WTC11 (cell line): Measurements from ENCODE around the gene DKK3. TPM values are rescaled to one million over a fixed set of nuclear protein-coding genes. Genes with fewer than 3 reads are reported as not detected.

Source experiments
- ATAC-seq: fragments of 200-7000 bp; cut with Tn5 transposase; 2 replicates; pipeline ENCODE4 v1.10.0; 2021; ENCODE audit warnings: mild to moderate bottlenecking, moderate library complexity
- CTCF ChIA-PET: fragments of 300-600 bp; sonication (Branson Sonifier 250); formaldehyde crosslinking; loops from one replicate; lab custom pipeline; 2021; ENCODE audit warnings: antibody characterized with exemption; lab: Charles Lee
- POLR2A ChIA-PET: fragments of 350-600 bp; sonication (Branson Sonifier 250); formaldehyde crosslinking; loops from one replicate; lab custom pipeline; 2021; ENCODE audit warnings: antibody characterized with exemption; lab: Charles Lee
- DNase-seq: peaks from one replicate; pipeline ENCODE4 v3.0.0; 2021; ENCODE audit warnings: low spot score
- H3K27ac Mint-ChIP-seq: 2 replicates; pipeline ENCODE4 v1.8.0; 2021; ENCODE audit warnings: mixed read lengths
- H3K27me3 Mint-ChIP-seq: 2 replicates; pipeline ENCODE4 v1.8.0; 2021; ENCODE audit warnings: low read depth, mild to moderate bottlenecking, moderate library complexity, mixed read lengths
- H3K36me3 Mint-ChIP-seq: 2 replicates; pipeline ENCODE4 v1.8.0; 2021; ENCODE audit warnings: mixed read lengths
- H3K4me1 Mint-ChIP-seq: 2 replicates; pipeline ENCODE4 v1.8.0; 2022; ENCODE audit warnings: mixed read lengths
- H3K4me3 Mint-ChIP-seq: 2 replicates; pipeline ENCODE4 v1.8.0; 2021; ENCODE audit warnings: mild to moderate bottlenecking, moderate library complexity, mixed read lengths
- H3K9me3 Mint-ChIP-seq: 2 replicates; pipeline ENCODE4 v1.8.0; 2021; ENCODE audit warnings: mixed read lengths
- FOXJ3 ChIP-seq: sonication (generic); formaldehyde crosslinking; IDR thresholded peaks from 2 replicates; pipeline ENCODE4 v1.9.0; 2021; ENCODE audit warnings: missing genetic modification reagents, mild to moderate bottlenecking, borderline replicate concordance
- NR1H2 ChIP-seq: sonication (generic); formaldehyde crosslinking; IDR thresholded peaks from 2 replicates; pipeline ENCODE4 v1.9.0; 2021; ENCODE audit warnings: mild to moderate bottlenecking, moderate library complexity, missing genetic modification reagents
- PRRX2 ChIP-seq: fragments of 250-450 bp; sonication (Bioruptor Pico); IDR thresholded peaks from 2 replicates; pipeline ENCODE4 v1.8.0; 2021; ENCODE audit warnings: mild to moderate bottlenecking
- TCF7 ChIP-seq: sonication (generic); formaldehyde crosslinking; IDR thresholded peaks from 2 replicates; pipeline ENCODE4 v1.8.0; 2022; ENCODE audit warnings: mild to moderate bottlenecking, low read depth, missing genetic modification reagents, moderate library complexity
- ZBTB21 ChIP-seq: sonication (generic); formaldehyde crosslinking; IDR thresholded peaks from 2 replicates; pipeline ENCODE4 v1.8.1; 2023; ENCODE audit warnings: mild to moderate bottlenecking, missing genetic modification reagents, borderline replicate concordance
- ZNF138 ChIP-seq: sonication (generic); formaldehyde crosslinking; conservative IDR thresholded peaks from 2 replicates; pipeline ENCODE4 v1.8.1; 2022; ENCODE audit warnings: mild to moderate bottlenecking, moderate library complexity, missing genetic modification reagents
- total RNA-seq: library from RNA; stranded (reverse); gene quantifications from 3 replicates; pipeline ENCODE4 v1.2.3, GENCODE V29; 2021
- TF ChIP-seq, protein P1 (sequence below): fragments of 200-600 bp; IDR thresholded peaks from 2 replicates; pipeline ENCODE4 v1.8.0; 2022; ENCODE audit warnings: antibody characterized with exemption
- TF ChIP-seq, protein P2 (sequence below): fragments of 250-450 bp; sonication (Bioruptor Pico); IDR thresholded peaks from 2 replicates; pipeline ENCODE4 v1.9.0; 2021; ENCODE audit warnings: mild to moderate bottlenecking
- TF ChIP-seq, protein P3 (sequence below): sonication (generic); formaldehyde crosslinking; IDR thresholded peaks from 2 replicates; pipeline ENCODE4 v1.8.1; 2022; ENCODE audit warnings: mild to moderate bottlenecking, missing genetic modification reagents, moderate library complexity, borderline replicate concordance
- TF ChIP-seq, protein P4 (sequence below): sonication (generic); formaldehyde crosslinking; IDR thresholded peaks from 2 replicates; pipeline ENCODE4 v1.8.0; 2022; ENCODE audit warnings: missing genetic modification reagents
- TF ChIP-seq, protein P5 (sequence below): fragments of 250-450 bp; sonication (Bioruptor Pico); IDR thresholded peaks from 2 replicates; pipeline ENCODE4 v1.9.0; 2021; ENCODE audit warnings: mild to moderate bottlenecking, borderline replicate concordance
- TF ChIP-seq, protein P6 (sequence below): sonication (generic); formaldehyde crosslinking; IDR thresholded peaks from 2 replicates; pipeline ENCODE4 v1.8.1; 2022; ENCODE audit warnings: mild to moderate bottlenecking, moderate library complexity, missing genetic modification reagents
- TF ChIP-seq, protein P7 (sequence below): sonication (generic); formaldehyde crosslinking; IDR thresholded peaks from 2 replicates; pipeline ENCODE4 v1.8.0; 2022; ENCODE audit warnings: mild to moderate bottlenecking, missing genetic modification reagents

The DKK3 gene
- total RNA-seq, 1 experiment from 2014 or later: 17.6 TPM

DNA sequence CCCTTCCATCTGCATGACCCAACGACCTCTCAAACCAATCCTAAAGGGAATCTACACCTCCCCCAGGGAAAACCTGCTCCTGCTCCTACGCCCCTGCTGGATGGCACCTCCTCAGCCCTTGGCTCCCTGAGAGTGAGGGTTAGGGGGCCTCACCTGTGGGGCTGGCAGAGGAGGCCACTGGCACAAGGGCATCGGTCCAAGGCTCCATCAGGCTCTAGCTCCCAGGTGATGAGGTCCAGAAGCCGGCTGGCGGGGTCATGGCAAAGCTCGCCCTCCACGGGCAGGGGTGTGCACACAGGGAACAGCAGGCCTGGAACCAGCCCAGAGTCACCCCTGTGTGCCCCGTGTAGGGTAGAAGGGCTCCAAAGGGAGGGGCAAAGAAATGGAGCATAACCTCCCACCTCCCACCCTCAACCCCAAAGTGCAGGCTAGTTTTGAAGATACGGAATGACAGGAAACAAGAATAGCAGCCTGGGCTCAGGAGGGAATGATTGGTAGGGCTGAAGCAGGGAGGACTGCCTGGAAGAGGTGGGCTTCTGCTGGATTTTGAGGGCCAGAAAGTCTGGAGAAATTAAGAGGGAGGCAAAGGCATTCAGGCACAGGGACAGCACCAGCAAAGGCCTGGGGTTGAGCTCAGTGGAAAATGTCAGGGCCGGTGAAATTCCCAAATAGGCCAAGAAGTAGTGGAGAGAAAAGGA, 42.6 kb downstream of the DKK3 start:
- ChIA-PET CTCF (interaction anchor here (1.3 to 3.9 kb wide), 7 partner anchors 10 to 102 kb away, joined by 3 to 38 read pairs (median 13); partner anchors contain the start of gene DKK3), POLR2A (no interaction called here)
- DNase-seq: no peak
- Mint-ChIP-seq H3K27me3 (no peaks in the 10 kb centered on the region; the same call in 1 of the 2 replicates), H3K36me3 (no peaks in the 10 kb centered on the region), H3K9me3 (0 out of 2 replicates have a peak, but pooled peaks cover 4% of the 10 kb centered on the region), H3K4me3 (no peak overlapping the region), H3K4me1 (peaks cover 9% of the 10 kb centered on the region), H3K27ac (no peak overlapping the region)
- TF ChIP-seq, protein P1, sequence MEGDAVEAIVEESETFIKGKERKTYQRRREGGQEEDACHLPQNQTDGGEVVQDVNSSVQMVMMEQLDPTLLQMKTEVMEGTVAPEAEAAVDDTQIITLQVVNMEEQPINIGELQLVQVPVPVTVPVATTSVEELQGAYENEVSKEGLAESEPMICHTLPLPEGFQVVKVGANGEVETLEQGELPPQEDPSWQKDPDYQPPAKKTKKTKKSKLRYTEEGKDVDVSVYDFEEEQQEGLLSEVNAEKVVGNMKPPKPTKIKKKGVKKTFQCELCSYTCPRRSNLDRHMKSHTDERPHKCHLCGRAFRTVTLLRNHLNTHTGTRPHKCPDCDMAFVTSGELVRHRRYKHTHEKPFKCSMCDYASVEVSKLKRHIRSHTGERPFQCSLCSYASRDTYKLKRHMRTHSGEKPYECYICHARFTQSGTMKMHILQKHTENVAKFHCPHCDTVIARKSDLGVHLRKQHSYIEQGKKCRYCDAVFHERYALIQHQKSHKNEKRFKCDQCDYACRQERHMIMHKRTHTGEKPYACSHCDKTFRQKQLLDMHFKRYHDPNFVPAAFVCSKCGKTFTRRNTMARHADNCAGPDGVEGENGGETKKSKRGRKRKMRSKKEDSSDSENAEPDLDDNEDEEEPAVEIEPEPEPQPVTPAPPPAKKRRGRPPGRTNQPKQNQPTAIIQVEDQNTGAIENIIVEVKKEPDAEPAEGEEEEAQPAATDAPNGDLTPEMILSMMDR: no peak
- ATAC-seq: no peak

DNA sequence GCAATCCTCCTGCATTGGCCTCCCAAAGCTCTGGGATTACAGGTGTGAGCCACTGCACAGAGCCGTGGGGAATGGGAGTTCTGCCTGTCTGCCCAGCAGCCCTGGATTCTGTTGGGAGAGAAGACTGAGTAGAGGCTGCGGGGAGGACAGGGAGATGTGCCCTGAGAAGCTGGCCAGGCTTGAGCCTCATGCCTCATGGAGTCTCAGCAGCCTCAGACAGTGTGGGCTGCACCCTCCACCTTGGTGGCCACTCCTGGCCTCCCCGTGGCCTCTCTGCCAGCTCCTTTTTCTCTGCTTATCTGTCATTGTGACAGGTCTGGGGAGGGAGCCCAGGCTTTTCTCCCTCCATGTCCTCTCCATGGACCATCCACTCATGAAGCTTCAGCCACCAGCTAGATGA, 43.2 kb downstream of the DKK3 start:
- CTCF ChIA-PET: interaction anchor here (2.1 to 3.9 kb wide), 3 partner anchors 11 to 43 kb away, joined by 13 to 38 read pairs (median 36); partner anchors contain the start of gene DKK3
- Mint-ChIP-seq H3K27ac (no peak overlapping the region), H3K27me3 (no peaks in the 10 kb centered on the region; the same call in 1 of the 2 replicates), H3K4me1 (peaks cover 15% of the 10 kb centered on the region), H3K4me3 (no peak overlapping the region), H3K36me3 (no peaks in the 10 kb centered on the region), H3K9me3 (0 out of 2 replicates have a peak, but pooled peaks cover 4% of the 10 kb centered on the region)
- no peak for TF ChIP-seq ZBTB21 (CRISPR knock-in tag)
- TF ChIP-seq, protein P2, sequence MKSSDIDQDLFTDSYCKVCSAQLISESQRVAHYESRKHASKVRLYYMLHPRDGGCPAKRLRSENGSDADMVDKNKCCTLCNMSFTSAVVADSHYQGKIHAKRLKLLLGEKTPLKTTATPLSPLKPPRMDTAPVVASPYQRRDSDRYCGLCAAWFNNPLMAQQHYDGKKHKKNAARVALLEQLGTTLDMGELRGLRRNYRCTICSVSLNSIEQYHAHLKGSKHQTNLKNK (CRISPR knock-in tag): no peak
- TF ChIP-seq, protein P3, sequence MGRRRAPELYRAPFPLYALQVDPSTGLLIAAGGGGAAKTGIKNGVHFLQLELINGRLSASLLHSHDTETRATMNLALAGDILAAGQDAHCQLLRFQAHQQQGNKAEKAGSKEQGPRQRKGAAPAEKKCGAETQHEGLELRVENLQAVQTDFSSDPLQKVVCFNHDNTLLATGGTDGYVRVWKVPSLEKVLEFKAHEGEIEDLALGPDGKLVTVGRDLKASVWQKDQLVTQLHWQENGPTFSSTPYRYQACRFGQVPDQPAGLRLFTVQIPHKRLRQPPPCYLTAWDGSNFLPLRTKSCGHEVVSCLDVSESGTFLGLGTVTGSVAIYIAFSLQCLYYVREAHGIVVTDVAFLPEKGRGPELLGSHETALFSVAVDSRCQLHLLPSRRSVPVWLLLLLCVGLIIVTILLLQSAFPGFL: no peak
- TF ChIP-seq, protein P4, sequence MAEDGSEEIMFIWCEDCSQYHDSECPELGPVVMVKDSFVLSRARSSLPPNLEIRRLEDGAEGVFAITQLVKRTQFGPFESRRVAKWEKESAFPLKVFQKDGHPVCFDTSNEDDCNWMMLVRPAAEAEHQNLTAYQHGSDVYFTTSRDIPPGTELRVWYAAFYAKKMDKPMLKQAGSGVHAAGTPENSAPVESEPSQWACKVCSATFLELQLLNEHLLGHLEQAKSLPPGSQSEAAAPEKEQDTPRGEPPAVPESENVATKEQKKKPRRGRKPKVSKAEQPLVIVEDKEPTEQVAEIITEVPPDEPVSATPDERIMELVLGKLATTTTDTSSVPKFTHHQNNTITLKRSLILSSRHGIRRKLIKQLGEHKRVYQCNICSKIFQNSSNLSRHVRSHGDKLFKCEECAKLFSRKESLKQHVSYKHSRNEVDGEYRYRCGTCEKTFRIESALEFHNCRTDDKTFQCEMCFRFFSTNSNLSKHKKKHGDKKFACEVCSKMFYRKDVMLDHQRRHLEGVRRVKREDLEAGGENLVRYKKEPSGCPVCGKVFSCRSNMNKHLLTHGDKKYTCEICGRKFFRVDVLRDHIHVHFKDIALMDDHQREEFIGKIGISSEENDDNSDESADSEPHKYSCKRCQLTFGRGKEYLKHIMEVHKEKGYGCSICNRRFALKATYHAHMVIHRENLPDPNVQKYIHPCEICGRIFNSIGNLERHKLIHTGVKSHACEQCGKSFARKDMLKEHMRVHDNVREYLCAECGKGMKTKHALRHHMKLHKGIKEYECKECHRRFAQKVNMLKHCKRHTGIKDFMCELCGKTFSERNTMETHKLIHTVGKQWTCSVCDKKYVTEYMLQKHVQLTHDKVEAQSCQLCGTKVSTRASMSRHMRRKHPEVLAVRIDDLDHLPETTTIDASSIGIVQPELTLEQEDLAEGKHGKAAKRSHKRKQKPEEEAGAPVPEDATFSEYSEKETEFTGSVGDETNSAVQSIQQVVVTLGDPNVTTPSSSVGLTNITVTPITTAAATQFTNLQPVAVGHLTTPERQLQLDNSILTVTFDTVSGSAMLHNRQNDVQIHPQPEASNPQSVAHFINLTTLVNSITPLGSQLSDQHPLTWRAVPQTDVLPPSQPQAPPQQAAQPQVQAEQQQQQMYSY (CRISPR knock-in tag): no peak
- TF ChIP-seq, protein P5, sequence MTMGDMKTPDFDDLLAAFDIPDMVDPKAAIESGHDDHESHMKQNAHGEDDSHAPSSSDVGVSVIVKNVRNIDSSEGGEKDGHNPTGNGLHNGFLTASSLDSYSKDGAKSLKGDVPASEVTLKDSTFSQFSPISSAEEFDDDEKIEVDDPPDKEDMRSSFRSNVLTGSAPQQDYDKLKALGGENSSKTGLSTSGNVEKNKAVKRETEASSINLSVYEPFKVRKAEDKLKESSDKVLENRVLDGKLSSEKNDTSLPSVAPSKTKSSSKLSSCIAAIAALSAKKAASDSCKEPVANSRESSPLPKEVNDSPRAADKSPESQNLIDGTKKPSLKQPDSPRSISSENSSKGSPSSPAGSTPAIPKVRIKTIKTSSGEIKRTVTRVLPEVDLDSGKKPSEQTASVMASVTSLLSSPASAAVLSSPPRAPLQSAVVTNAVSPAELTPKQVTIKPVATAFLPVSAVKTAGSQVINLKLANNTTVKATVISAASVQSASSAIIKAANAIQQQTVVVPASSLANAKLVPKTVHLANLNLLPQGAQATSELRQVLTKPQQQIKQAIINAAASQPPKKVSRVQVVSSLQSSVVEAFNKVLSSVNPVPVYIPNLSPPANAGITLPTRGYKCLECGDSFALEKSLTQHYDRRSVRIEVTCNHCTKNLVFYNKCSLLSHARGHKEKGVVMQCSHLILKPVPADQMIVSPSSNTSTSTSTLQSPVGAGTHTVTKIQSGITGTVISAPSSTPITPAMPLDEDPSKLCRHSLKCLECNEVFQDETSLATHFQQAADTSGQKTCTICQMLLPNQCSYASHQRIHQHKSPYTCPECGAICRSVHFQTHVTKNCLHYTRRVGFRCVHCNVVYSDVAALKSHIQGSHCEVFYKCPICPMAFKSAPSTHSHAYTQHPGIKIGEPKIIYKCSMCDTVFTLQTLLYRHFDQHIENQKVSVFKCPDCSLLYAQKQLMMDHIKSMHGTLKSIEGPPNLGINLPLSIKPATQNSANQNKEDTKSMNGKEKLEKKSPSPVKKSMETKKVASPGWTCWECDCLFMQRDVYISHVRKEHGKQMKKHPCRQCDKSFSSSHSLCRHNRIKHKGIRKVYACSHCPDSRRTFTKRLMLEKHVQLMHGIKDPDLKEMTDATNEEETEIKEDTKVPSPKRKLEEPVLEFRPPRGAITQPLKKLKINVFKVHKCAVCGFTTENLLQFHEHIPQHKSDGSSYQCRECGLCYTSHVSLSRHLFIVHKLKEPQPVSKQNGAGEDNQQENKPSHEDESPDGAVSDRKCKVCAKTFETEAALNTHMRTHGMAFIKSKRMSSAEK (CRISPR knock-in tag): no peak
- POLR2A ChIA-PET: no interaction called here
- ATAC-seq: no peak
- no peak for DNase-seq

DNA sequence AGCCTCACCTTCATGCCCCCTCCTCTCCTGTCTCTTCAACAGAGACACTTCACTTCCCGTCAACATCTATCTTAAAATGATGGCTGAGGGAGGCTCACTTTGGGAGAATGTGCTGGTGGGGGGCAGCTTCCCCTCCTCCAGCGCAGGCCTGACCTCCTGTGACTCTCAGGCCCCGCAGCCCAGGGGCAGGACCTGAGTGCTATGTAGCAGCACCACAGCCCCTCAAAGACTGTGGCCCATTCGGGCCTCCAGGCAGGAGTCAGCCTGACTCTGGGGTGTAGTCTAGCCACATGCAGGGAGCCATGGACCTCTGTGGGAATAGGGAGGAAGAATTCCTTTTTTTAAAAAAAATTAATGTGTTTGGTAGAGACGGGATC, 43.7 kb downstream of the DKK3 start:
- Mint-ChIP-seq H3K27me3 (no peaks in the 10 kb centered on the region; the same call in 1 of the 2 replicates), H3K36me3 (no peaks in the 10 kb centered on the region), H3K4me1 (peaks cover 14% of the 10 kb centered on the region), H3K27ac (no peak overlapping the region), H3K9me3 (0 out of 2 replicates have a peak, but pooled peaks cover 4% of the 10 kb centered on the region), H3K4me3 (no peak overlapping the region)
- ChIA-PET POLR2A (no interaction called here), CTCF (interaction anchor here (1.1 to 3.9 kb wide), 3 partner anchors 12 to 79 kb away, joined by 3 to 38 read pairs (median 36); partner anchors contain the start of gene DKK3)
- DNase-seq (no peak), ATAC-seq (no peak)
- TF ChIP-seq TCF7 (CRISPR knock-in tag) (no peak), NR1H2 (CRISPR knock-in tag) (no peak), FOXJ3 (CRISPR knock-in tag) (no peak), ZNF138 (CRISPR knock-in tag) (no peak), PRRX2 (no peak)
- TF ChIP-seq, protein P6, sequence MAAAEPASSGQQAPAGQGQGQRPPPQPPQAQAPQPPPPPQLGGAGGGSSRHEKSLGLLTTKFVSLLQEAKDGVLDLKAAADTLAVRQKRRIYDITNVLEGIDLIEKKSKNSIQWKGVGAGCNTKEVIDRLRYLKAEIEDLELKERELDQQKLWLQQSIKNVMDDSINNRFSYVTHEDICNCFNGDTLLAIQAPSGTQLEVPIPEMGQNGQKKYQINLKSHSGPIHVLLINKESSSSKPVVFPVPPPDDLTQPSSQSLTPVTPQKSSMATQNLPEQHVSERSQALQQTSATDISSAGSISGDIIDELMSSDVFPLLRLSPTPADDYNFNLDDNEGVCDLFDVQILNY (CRISPR knock-in tag): no peak
- TF ChIP-seq, protein P7, sequence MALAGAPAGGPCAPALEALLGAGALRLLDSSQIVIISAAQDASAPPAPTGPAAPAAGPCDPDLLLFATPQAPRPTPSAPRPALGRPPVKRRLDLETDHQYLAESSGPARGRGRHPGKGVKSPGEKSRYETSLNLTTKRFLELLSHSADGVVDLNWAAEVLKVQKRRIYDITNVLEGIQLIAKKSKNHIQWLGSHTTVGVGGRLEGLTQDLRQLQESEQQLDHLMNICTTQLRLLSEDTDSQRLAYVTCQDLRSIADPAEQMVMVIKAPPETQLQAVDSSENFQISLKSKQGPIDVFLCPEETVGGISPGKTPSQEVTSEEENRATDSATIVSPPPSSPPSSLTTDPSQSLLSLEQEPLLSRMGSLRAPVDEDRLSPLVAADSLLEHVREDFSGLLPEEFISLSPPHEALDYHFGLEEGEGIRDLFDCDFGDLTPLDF (CRISPR knock-in tag): no peak
